Measurements from ENCODE around the gene SP4.

DNA sequence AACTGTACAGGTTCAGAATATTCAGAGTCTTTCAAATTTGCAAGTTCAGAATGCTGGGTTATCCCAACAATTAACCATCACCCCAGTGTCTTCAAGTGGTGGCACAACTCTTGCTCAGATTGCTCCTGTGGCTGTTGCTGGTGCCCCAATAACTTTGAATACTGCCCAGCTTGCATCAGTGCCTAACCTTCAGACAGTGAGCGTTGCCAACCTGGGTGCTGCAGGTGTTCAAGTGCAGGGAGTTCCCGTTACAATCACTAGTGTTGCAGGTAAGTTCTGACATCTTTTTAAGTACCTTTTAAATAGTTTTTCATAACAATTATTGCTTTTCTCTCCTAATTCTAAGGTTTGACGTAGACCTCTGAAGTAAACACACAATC is 2.7 kb downstream of the SP4 start:
- TF ChIP-seq, protein P1, sequence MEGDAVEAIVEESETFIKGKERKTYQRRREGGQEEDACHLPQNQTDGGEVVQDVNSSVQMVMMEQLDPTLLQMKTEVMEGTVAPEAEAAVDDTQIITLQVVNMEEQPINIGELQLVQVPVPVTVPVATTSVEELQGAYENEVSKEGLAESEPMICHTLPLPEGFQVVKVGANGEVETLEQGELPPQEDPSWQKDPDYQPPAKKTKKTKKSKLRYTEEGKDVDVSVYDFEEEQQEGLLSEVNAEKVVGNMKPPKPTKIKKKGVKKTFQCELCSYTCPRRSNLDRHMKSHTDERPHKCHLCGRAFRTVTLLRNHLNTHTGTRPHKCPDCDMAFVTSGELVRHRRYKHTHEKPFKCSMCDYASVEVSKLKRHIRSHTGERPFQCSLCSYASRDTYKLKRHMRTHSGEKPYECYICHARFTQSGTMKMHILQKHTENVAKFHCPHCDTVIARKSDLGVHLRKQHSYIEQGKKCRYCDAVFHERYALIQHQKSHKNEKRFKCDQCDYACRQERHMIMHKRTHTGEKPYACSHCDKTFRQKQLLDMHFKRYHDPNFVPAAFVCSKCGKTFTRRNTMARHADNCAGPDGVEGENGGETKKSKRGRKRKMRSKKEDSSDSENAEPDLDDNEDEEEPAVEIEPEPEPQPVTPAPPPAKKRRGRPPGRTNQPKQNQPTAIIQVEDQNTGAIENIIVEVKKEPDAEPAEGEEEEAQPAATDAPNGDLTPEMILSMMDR (IDR thresholded peaks at IDR 0.05) = no peak
- no peak for TF ChIP-seq POLR2AphosphoS5 (IDR thresholded peaks at IDR 0.05)
- no peak for TF ChIP-seq EP300 (IDR thresholded peaks at IDR 0.05)
- TF ChIP-seq POLR2A (IDR thresholded peaks at IDR 0.05) = no peak
